ENCODE measurements around the gene AP1S3.

DNA sequence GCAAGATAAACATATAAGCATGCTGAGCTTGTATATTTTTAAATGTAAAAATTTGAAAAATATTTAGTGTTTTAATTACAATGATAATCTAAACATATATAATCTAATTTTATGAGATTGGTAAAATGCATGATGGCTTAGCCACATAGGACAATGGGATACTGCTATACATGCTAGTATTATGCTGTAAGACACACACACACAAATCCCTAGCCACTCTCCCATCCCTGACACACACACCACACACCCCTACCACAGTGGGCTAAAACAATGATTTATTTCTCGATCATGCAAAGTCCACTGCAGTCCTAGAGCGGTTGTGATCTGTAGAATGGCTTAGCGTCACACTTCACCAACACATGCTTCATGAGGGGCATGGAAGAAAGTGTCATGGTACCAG, 36.3 kb upstream of the AP1S3 start:
- TF ChIP-seq, protein P1, sequence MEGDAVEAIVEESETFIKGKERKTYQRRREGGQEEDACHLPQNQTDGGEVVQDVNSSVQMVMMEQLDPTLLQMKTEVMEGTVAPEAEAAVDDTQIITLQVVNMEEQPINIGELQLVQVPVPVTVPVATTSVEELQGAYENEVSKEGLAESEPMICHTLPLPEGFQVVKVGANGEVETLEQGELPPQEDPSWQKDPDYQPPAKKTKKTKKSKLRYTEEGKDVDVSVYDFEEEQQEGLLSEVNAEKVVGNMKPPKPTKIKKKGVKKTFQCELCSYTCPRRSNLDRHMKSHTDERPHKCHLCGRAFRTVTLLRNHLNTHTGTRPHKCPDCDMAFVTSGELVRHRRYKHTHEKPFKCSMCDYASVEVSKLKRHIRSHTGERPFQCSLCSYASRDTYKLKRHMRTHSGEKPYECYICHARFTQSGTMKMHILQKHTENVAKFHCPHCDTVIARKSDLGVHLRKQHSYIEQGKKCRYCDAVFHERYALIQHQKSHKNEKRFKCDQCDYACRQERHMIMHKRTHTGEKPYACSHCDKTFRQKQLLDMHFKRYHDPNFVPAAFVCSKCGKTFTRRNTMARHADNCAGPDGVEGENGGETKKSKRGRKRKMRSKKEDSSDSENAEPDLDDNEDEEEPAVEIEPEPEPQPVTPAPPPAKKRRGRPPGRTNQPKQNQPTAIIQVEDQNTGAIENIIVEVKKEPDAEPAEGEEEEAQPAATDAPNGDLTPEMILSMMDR (conservative IDR thresholded peaks at IDR 0.05; ENCODE audit: low read length), result no peak
- TF ChIP-seq EZH2phosphoT487 (IDR thresholded peaks at IDR 0.05; ENCODE audit: borderline replicate concordance), result no peak

All from Loucy (cell line).